ENCODE measurements around the gene COL4A1.

Gene COL4A1

GRCh38 chr13:110264685-110265275 is 42.2 kb downstream of the COL4A1 start:
- Histone ChIP-seq H3K79me2 (ENCODE audit: control insufficient read depth, insufficient read depth, low read length, unreplicated experiment) (peaks cover 81% of the 10 kb centered on the region), H2AFZ (ENCODE audit: low read length, unreplicated experiment) (no peak overlapping the region), H3K4me3 (ENCODE audit: low read depth, low read length) (no peak overlapping the region), H3K36me3 (ENCODE audit: insufficient read depth, low read length) (no peaks in the 10 kb centered on the region), H3K27me3 (ENCODE audit: insufficient read depth, low read length) (no peaks in the 10 kb centered on the region), H3K27ac (ENCODE audit: low read depth, low read length) (no peak overlapping the region), H3K4me1 (ENCODE audit: control insufficient read depth, insufficient read depth, low read length, unreplicated experiment) (peaks cover 25% of the 10 kb centered on the region)

GRCh38 chr13:110263888-110264287 is 43.1 kb downstream of the COL4A1 start:
- no peaks in the 10 kb centered on the region for H3K36me3 ChIP-seq (ENCODE audit: insufficient read depth, low read length)
- no peak overlapping the region for H3K27ac ChIP-seq (ENCODE audit: low read depth, low read length)
- peaks cover 33% of the 10 kb centered on the region for H3K4me1 ChIP-seq (ENCODE audit: control insufficient read depth, insufficient read depth, low read length, unreplicated experiment)
- no peak overlapping the region for H2AFZ ChIP-seq (ENCODE audit: low read length, unreplicated experiment)
- peaks cover 77% of the 10 kb centered on the region for H3K79me2 ChIP-seq (ENCODE audit: control insufficient read depth, insufficient read depth, low read length, unreplicated experiment)
- no peaks in the 10 kb centered on the region for H3K27me3 ChIP-seq (ENCODE audit: insufficient read depth, low read length)
- H3K4me3 ChIP-seq (ENCODE audit: low read depth, low read length): no peak overlapping the region

GRCh38 chr13:110263404-110263803 is 43.6 kb downstream of the COL4A1 start:
- H3K4me1 ChIP-seq (ENCODE audit: control insufficient read depth, insufficient read depth, low read length, unreplicated experiment): peaks cover 35% of the 10 kb centered on the region
- no peak overlapping the region for H3K4me3 ChIP-seq (ENCODE audit: low read depth, low read length)
- no peak overlapping the region for H2AFZ ChIP-seq (ENCODE audit: low read length, unreplicated experiment)
- no peaks in the 10 kb centered on the region for H3K27me3 ChIP-seq (ENCODE audit: insufficient read depth, low read length)
- peaks cover 72% of the 10 kb centered on the region for H3K79me2 ChIP-seq (ENCODE audit: control insufficient read depth, insufficient read depth, low read length, unreplicated experiment)
- no peak overlapping the region for H3K27ac ChIP-seq (ENCODE audit: low read depth, low read length)
- no peaks in the 10 kb centered on the region for H3K36me3 ChIP-seq (ENCODE audit: insufficient read depth, low read length)

GRCh38 chr13:110262508-110263291 is 44.3 kb downstream of the COL4A1 start:
- no peaks in the 10 kb centered on the region for H3K27me3 ChIP-seq (ENCODE audit: insufficient read depth, low read length)
- no peak overlapping the region for H3K4me3 ChIP-seq (ENCODE audit: low read depth, low read length)
- no peaks in the 10 kb centered on the region for H3K36me3 ChIP-seq (ENCODE audit: insufficient read depth, low read length)
- H3K4me1 ChIP-seq (ENCODE audit: control insufficient read depth, insufficient read depth, low read length, unreplicated experiment): peaks cover 35% of the 10 kb centered on the region
- H3K27ac ChIP-seq (ENCODE audit: low read depth, low read length): no peak overlapping the region
- H3K79me2 ChIP-seq (ENCODE audit: control insufficient read depth, insufficient read depth, low read length, unreplicated experiment): peaks cover 69% of the 10 kb centered on the region
- no peak overlapping the region for H2AFZ ChIP-seq (ENCODE audit: low read length, unreplicated experiment)

- no peak overlapping the region for H3K4me3 ChIP-seq (ENCODE audit: low read depth, low read length)
- no peak overlapping the region for H2AFZ ChIP-seq (ENCODE audit: low read length, unreplicated experiment)
- H3K27me3 ChIP-seq (ENCODE audit: insufficient read depth, low read length): no peaks in the 10 kb centered on the region
- peaks cover 64% of the 10 kb centered on the region for H3K79me2 ChIP-seq (ENCODE audit: control insufficient read depth, insufficient read depth, low read length, unreplicated experiment)
- 0 out of 2 replicates have a peak, but pooled peaks cover under 1% of the 10 kb centered on the region for H3K36me3 ChIP-seq (ENCODE audit: insufficient read depth, low read length)
- H3K4me1 ChIP-seq (ENCODE audit: control insufficient read depth, insufficient read depth, low read length, unreplicated experiment): peaks cover 35% of the 10 kb centered on the region
- H3K27ac ChIP-seq (ENCODE audit: low read depth, low read length): no peak overlapping the region
These were observed 44.9 kb downstream of the COL4A1 start for GRCh38 chr13:110262082-110262436.

- Histone ChIP-seq H3K27me3 (ENCODE audit: insufficient read depth, low read length) (no peaks in the 10 kb centered on the region), H2AFZ (ENCODE audit: low read length, unreplicated experiment) (no peak overlapping the region), H3K4me3 (ENCODE audit: low read depth, low read length) (no peak overlapping the region), H3K36me3 (ENCODE audit: insufficient read depth, low read length) (0 out of 2 replicates have a peak, but pooled peaks cover 3% of the 10 kb centered on the region), H3K27ac (ENCODE audit: low read depth, low read length) (no peak overlapping the region), H3K4me1 (ENCODE audit: control insufficient read depth, insufficient read depth, low read length, unreplicated experiment) (peaks cover 35% of the 10 kb centered on the region), H3K79me2 (ENCODE audit: control insufficient read depth, insufficient read depth, low read length, unreplicated experiment) (peaks cover 58% of the 10 kb centered on the region)
These were observed 45.5 kb downstream of the COL4A1 start for GRCh38 chr13:110261166-110262081.

- H3K4me1 ChIP-seq (ENCODE audit: control insufficient read depth, insufficient read depth, low read length, unreplicated experiment): peaks cover 35% of the 10 kb centered on the region
- H3K27ac ChIP-seq (ENCODE audit: low read depth, low read length): peak overlapping the region; percentile 85
- H3K27me3 ChIP-seq (ENCODE audit: insufficient read depth, low read length): no peaks in the 10 kb centered on the region
- peak overlapping the region; percentile 47 for H2AFZ ChIP-seq (ENCODE audit: low read length, unreplicated experiment)
- H3K4me3 ChIP-seq (ENCODE audit: low read depth, low read length): peak overlapping the region; percentile 65
- 0 out of 2 replicates have a peak, but pooled peaks cover 3% of the 10 kb centered on the region for H3K36me3 ChIP-seq (ENCODE audit: insufficient read depth, low read length)
- H3K79me2 ChIP-seq (ENCODE audit: control insufficient read depth, insufficient read depth, low read length, unreplicated experiment): peaks cover 41% of the 10 kb centered on the region
These were observed 47.3 kb downstream of the COL4A1 start for GRCh38 chr13:110259651-110260050.

- H3K4me1 ChIP-seq (ENCODE audit: control insufficient read depth, insufficient read depth, low read length, unreplicated experiment): peaks cover 35% of the 10 kb centered on the region
- no peaks in the 10 kb centered on the region for H3K27me3 ChIP-seq (ENCODE audit: insufficient read depth, low read length)
- peak overlapping the region; percentile 47 for H2AFZ ChIP-seq (ENCODE audit: low read length, unreplicated experiment)
- H3K79me2 ChIP-seq (ENCODE audit: control insufficient read depth, insufficient read depth, low read length, unreplicated experiment): peaks cover 37% of the 10 kb centered on the region
- H3K4me3 ChIP-seq (ENCODE audit: low read depth, low read length): peak overlapping the region; percentile 65
- 0 out of 2 replicates have a peak, but pooled peaks cover 3% of the 10 kb centered on the region for H3K36me3 ChIP-seq (ENCODE audit: insufficient read depth, low read length)
- peak overlapping the region; percentile 85 for H3K27ac ChIP-seq (ENCODE audit: low read depth, low read length)
These were observed 47.9 kb downstream of the COL4A1 start for GRCh38 chr13:110258876-110259631.

- Histone ChIP-seq H3K27me3 (ENCODE audit: insufficient read depth, low read length) (no peaks in the 10 kb centered on the region), H3K4me1 (ENCODE audit: control insufficient read depth, insufficient read depth, low read length, unreplicated experiment) (peaks cover 28% of the 10 kb centered on the region), H3K4me3 (ENCODE audit: low read depth, low read length) (no peak overlapping the region), H3K27ac (ENCODE audit: low read depth, low read length) (no peak overlapping the region), H3K36me3 (ENCODE audit: insufficient read depth, low read length) (0 out of 2 replicates have a peak, but pooled peaks cover 3% of the 10 kb centered on the region), H3K79me2 (ENCODE audit: control insufficient read depth, insufficient read depth, low read length, unreplicated experiment) (peaks cover 26% of the 10 kb centered on the region), H2AFZ (ENCODE audit: low read length, unreplicated experiment) (no peak overlapping the region)
These were observed 49.5 kb downstream of the COL4A1 start for GRCh38 chr13:110257408-110257807.

Measured in ACC112 (cell line).